ENCODE results near the gene ZNF467.
A peak's percentile ranks its signal among the peaks of the same experiment; 100 is the strongest.

Gene ZNF467

GRCh38 chr7:149727899-149728476 lies 45.4 kb downstream of the ZNF467 start:
- DNase-seq (ENCODE audit: low spot score), result peak; percentile 20

GRCh38 chr7:149727053-149727898 lies 46.1 kb downstream of the ZNF467 start:
- no peak for DNase-seq (ENCODE audit: low spot score)

- DNase-seq (ENCODE audit: low spot score), result no peak
Observed at GRCh38 chr7:149725916-149726315, 47.5 kb downstream of the ZNF467 start.

DNA sequence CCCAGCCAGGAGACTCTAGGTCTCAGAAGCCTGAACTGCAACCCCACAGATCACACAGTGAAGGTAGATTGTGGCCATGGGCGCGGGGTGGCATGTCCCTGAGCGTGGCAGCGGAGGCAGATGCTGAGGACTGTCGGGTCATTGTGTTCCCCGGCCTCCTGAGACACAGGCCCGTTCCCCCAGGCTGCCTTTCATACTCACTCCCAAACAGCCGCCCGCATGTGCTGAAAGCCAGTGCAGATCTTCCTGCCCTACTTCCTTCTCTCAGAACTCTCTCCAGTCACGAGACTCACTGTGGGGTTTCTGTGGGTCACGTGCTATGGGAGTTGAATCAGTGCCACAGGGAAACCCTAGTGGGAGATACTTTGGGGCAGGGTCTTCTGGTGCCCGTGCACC lies 48.0 kb downstream of the ZNF467 start:
- DNase-seq (ENCODE audit: low spot score), result no peak

GRCh38 chr7:149724661-149725425 lies 48.5 kb downstream of the ZNF467 start:
- no peak for DNase-seq (ENCODE audit: low spot score)

GRCh38 chr7:149723795-149724495 lies 49.4 kb downstream of the ZNF467 start:
- no peak for DNase-seq (ENCODE audit: low spot score)

- DNase-seq (ENCODE audit: low spot score), result no peak
Observed at GRCh38 chr7:149723082-149723767, 50.2 kb downstream of the ZNF467 start.

DNA sequence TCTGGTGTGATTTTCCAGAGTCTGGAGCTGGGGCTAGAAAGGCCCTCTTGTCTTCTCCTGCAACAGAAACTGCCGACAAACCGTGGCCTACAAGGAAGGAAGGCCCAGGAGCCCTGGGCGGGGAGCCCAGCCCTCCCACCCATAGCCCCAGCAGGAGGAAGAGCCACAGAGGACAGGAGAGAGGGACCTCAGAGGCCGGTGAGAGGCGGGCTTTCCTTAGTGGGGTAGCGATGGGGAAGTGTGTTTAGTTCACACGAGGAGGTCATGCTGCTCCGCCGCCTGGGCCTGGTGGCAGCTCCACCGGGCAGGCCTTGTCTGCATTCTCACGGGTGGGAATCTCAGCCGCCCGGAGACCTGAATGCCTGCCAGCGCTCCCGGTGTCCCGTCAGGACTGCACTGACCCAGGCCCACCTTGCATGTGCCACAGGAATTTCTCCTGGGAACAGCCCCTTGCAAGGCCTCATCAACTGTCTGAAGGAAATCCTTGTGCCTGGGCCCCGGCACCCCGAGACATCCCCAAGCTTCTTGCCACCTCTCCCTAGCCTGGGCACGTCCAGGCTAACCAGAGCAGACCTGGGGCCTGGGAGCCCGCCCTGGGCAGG lies 50.9 kb downstream of the ZNF467 start:
- DNase-seq (ENCODE audit: low spot score), result no peak

- DNase-seq (ENCODE audit: low spot score), result no peak
Observed at GRCh38 chr7:149721084-149721601, 52.2 kb downstream of the ZNF467 start.

DNA sequence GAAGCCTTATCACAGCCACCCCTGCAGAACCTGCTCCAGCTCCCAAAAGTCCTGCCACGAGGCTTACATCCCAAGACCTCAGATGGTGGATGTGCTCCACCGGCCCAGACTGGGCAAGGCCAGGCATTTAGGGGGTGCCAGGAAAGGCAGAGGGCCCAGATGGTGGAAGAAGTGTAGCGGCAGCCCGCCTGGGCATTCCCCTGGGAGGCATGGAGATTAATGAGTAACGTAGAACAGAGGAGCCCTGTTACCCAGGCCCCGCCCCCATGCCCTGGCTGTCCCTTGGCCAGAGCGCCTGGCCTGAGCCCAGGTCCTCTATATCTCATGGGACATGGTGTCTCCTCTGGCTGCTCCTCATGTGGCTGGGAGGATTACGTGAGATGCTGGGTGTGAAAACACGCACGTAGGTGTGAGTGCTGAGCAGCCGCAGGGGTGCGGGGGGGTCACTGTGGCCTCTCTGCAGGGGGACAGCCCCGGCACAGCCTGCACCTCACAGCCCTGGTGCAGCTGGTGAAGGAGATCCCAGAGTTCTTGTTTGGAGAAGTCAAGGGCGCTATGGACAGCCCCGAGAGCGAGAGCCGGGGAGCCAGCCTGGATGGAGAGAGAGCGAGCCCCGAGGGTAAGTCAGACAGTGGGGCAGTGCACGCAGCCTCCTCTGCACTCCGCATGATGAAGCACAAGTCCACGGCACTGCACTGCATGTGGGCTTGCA lies 52.9 kb downstream of the ZNF467 start:
- DNase-seq (ENCODE audit: low spot score), result peak; percentile 78

GRCh38 chr7:149719912-149720335 lies 53.5 kb downstream of the ZNF467 start:
- peak; percentile 44 for DNase-seq (ENCODE audit: low spot score)

DNA sequence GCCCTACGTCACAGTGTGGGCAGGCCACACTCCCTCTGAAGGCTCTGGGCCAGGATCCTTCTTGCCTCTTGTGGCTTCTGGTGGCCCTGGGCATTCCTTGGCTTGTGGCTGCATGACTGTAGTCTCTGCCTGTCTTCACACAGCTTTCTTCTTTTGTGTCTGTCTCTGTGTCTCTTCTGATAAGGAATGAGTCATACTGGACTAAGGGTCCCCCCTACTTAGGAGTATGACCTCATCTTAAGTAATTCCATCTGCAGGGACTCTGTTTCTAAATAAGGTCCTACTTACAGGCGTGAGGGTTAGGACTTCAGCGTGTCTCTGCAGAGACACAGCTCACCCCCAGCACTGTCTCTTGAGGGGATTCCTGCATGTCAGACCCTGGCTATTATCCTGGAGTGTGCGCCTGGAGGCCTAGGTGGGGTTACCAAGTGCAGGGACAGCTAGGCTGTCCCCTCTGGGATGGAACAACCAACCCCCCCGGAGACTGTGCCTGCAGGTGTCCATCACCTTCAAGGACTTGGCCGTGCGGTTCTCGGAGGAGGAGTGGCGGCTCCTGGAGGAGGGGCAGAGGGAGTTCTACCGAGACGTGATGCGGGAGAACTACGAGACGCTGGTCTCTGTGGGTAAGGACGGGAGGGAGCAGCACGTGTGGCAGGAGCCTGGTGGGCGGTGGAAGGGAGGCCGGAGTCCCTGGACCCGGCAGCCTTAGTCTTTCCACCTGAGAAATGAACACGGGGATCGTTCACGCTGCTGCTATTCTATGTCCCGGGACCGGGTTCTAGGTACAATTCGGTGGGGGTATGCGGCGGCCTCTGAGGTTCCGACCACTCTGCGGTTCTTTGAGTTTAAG lies 54.1 kb downstream of the ZNF467 start:
- peak; percentile 61 for DNase-seq (ENCODE audit: low spot score)

DNA sequence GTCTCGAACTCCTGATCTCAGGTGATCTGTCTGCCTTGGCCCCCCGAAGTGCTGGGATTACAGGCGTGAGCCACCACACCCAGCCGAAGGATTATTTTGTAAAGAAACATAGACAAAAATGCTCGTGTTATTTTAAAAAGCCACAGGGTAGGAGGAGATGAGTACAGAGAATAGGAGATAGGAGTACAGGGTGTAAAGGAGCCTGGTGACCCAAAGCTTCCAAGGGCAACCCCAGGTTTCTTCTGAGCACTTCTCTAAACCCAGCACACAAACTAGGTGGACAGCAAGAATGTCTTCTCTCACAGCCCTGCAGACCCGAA lies 54.7 kb downstream of the ZNF467 start:
- DNase-seq (ENCODE audit: low spot score), result no peak

DNA sequence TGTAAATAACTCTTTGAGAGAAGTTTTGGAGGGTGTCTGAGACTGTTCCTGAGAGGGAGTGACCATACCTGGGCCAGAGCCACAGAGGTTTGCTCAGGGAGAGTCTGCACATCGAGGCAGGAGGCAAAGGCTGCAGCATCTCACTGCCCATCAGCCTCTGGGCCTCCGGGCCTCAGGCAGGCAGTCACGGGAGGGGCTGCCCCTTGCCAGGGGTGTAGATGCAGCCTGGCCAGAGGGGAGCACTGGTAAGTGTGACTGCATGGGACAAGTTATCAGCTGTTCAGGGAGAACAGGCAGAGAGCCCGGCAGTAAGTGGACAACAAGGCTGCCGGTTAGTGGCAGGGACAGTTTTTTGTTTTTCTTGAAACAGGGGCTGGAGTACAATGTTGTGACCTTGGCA lies 55.9 kb downstream of the ZNF467 start:
- DNase-seq (ENCODE audit: low spot score), result no peak

GRCh38 chr7:149716932-149717307 lies 56.5 kb downstream of the ZNF467 start:
- no peak for DNase-seq (ENCODE audit: low spot score)

- peak; percentile 27 for DNase-seq (ENCODE audit: low spot score)
Observed at GRCh38 chr7:149716007-149716931, 57.1 kb downstream of the ZNF467 start.

DNA sequence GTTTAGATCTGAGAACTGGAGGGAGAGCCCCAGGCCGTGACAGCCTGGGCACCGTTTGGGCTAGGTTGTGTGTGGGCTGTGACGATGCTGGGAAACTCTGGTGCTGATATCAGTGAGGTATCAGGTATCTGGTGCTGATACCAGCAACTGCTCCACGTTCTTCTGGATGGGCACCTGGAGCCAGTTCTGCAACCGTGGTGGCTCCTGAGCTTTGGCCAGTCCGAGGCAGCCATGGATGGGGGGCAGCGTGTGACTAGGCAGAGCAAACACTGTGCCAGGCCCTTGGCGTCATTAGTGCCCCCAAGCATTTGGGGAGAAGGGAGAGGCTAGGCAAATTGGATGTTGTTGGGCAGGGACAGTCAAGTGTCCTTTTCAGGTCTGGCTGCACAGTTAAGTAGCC lies 57.9 kb downstream of the ZNF467 start:
- no peak for DNase-seq (ENCODE audit: low spot score)

GRCh38 chr7:149714910-149715471 lies 58.4 kb downstream of the ZNF467 start:
- peak; percentile 34 for DNase-seq (ENCODE audit: low spot score)
